BJ (cell line): ENCODE measurements around the gene SH3RF3. TPM values are rescaled to one million over a fixed set of nuclear protein-coding genes. Genes with fewer than 3 reads are reported as not detected.
A peak's percentile ranks its signal among the peaks of the same experiment; 100 is the strongest.

Experiments used
- CTCF ChIA-PET: fragments of 350-600 bp; formaldehyde crosslinking; extraction: SDS; loops from one replicate; lab custom pipeline; 2021; ENCODE audit warnings: antibody characterized with exemption, inconsistent platforms; lab: Yijun Ruan, JAX
- POLR2A ChIA-PET: fragments of 300-600 bp; sonication (Branson Sonifier 250); formaldehyde crosslinking; extraction: SDS; loops from one replicate; lab custom pipeline; 2021; ENCODE audit warnings: antibody characterized with exemption; lab: Charles Lee
- DNase-seq: peaks from one replicate; pipeline ENCODE4 v3.0.0-alpha.2; 2011; ENCODE audit warnings: low read depth
- H3K27me3 ChIP-seq: 2 replicates; pipeline ENCODE4 v1.6.0; 2011; ENCODE audit warnings: low read length; ENCODE audit not compliant: control insufficient read depth, insufficient read depth
- H3K36me3 ChIP-seq: 2 replicates; pipeline ENCODE4 v1.5.1; 2011; ENCODE audit warnings: low read length; ENCODE audit not compliant: control insufficient read depth, insufficient read depth
- H3K4me3 ChIP-seq: 2 replicates; pipeline ENCODE4 v1.5.1; 2011; ENCODE audit warnings: low read depth, mild to moderate bottlenecking, control low read depth, low read length
- polyA plus RNA-seq: library from polyadenylated mRNA; depleted of rRNA; stranded (reverse); fragments of >200 nt; gene quantifications from 2 replicates; pipeline ENCODE4 v1.2.3, GENCODE V29; 2011
- TF ChIP-seq, protein P1 (sequence below): IDR thresholded peaks from 2 replicates; pipeline ENCODE4 v1.5.1; 2011; ENCODE audit warnings: low read depth, mild to moderate bottlenecking, control low read depth, inconsistent platforms, low read length, moderate library complexity; ENCODE audit not compliant: insufficient read depth

Gene SH3RF3
- polyA plus RNA-seq, 1 experiment = 3.6 TPM

DNA sequence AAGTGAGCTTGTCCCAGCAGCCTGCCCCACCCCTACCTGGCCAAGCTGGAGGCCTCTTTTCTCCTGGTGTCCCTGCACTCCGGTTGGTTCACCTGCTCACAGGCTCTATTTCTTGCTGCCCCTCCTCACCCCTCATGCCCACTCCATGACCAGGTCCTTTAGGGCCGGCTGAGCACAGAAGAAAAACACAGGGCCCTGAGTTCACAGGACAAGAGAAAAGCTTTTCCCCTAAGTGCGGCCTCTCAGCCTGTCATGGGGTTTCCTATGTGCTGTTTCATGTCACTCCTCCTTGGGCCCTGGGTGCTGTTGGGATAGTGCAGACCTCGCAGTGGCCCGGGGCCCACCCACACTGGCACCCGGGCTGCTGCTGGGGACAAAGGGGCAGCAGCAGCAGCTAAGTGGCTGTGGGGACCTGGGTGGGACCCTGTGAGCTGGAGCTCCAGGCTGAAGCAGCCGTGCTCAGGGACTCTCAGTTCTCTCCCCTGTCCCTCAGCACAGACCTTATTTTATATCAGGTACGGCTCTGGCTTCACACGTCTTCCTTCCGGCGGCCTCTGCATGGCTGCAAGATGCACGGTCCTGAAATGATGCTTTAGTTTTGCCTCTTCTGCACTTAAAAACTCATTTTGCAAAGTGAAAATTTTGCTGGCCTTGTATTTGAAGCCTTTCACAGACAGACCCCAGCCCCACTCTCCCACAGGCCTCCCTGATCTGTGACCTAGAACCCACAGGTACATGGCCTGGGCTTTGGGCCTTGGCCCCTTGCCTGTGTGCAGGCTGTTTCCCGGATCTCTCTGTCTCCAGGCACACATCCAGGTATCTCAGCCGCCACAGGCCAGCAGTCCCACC, 71.8 kb downstream of the SH3RF3 start:
- CTCF ChIA-PET = no interaction called here

DNA sequence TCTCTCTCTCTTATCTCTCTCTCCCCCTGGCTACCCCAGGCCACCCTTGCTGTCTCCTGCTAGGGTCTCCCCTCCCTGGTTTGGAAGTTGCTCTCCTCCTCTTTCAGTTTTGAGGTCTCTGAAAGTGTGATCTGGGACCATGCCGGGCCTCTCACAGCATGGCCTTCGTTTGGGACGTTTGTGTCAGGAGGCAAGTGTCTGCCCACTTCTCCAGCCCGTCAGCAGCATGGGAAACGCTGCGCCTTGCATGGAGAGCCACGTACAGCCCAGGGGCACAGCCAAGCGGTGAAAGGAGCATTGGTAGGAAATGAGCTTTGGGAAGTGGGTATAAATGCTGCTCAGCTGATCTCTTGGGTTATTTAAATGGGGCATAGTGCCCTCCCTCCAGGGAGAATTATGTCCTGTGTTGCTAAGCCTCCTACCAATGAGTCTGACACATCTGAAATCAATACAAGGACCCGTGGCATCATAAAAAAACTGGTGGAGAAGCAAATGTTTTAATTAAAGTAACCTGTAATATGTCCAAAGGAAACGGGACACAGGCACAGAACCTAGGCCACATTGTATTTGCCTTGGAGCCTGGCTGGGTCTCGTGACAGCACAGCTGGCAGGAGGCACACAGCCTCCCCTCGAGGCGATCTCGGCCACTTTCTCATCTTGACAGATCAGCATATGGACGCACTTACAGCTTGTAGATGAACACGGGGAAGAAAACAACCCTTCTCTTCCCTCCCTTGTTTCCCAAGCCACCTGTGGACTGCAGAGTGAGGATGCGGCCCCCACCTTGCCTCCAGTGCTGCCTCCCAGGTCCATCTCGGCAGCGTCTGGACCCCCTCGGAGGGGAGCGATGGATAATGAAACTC, 72.7 kb downstream of the SH3RF3 start:
- no peak for DNase-seq
- Histone ChIP-seq H3K36me3 (no peaks in the 10 kb centered on the region), H3K4me3 (no peak overlapping the region), H3K27me3 (no peaks in the 10 kb centered on the region)
- ChIA-PET CTCF (no interaction called here), POLR2A (no interaction called here)
- TF ChIP-seq, protein P1, sequence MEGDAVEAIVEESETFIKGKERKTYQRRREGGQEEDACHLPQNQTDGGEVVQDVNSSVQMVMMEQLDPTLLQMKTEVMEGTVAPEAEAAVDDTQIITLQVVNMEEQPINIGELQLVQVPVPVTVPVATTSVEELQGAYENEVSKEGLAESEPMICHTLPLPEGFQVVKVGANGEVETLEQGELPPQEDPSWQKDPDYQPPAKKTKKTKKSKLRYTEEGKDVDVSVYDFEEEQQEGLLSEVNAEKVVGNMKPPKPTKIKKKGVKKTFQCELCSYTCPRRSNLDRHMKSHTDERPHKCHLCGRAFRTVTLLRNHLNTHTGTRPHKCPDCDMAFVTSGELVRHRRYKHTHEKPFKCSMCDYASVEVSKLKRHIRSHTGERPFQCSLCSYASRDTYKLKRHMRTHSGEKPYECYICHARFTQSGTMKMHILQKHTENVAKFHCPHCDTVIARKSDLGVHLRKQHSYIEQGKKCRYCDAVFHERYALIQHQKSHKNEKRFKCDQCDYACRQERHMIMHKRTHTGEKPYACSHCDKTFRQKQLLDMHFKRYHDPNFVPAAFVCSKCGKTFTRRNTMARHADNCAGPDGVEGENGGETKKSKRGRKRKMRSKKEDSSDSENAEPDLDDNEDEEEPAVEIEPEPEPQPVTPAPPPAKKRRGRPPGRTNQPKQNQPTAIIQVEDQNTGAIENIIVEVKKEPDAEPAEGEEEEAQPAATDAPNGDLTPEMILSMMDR = peak; percentile 20; the same call in 1 of the 2 replicates

More for the DNA sequence above, 71.8 kb downstream of the SH3RF3 start:
- no peak for DNase-seq
- TF ChIP-seq, protein P1 = no peak
- Histone ChIP-seq H3K4me3 (no peak overlapping the region), H3K36me3 (no peaks in the 10 kb centered on the region), H3K27me3 (no peaks in the 10 kb centered on the region)
- POLR2A ChIA-PET = no interaction called here

DNA sequence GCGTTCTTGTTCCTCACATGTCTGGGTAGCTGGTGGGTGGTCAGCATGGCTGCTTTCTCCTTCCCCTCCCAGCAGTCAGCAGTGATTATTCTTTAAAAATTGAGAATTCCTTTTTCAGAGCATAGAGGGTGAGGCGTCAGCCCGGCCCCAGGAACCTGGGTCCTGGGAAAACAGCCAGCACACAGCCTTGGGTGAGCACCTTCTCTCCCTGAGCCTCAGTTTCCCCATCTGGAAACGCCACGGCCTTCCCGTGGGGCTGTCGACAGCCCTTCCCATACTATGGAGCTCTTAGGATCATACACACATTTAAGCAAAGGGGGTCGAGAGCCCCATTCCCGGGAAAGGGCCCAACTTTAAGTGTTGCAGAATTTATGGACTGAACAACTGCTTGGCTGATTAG, 73.5 kb downstream of the SH3RF3 start:
- CTCF ChIA-PET = no interaction called here
- H3K4me3 ChIP-seq = no peak overlapping the region
- TF ChIP-seq, protein P1 = no peak

DNA sequence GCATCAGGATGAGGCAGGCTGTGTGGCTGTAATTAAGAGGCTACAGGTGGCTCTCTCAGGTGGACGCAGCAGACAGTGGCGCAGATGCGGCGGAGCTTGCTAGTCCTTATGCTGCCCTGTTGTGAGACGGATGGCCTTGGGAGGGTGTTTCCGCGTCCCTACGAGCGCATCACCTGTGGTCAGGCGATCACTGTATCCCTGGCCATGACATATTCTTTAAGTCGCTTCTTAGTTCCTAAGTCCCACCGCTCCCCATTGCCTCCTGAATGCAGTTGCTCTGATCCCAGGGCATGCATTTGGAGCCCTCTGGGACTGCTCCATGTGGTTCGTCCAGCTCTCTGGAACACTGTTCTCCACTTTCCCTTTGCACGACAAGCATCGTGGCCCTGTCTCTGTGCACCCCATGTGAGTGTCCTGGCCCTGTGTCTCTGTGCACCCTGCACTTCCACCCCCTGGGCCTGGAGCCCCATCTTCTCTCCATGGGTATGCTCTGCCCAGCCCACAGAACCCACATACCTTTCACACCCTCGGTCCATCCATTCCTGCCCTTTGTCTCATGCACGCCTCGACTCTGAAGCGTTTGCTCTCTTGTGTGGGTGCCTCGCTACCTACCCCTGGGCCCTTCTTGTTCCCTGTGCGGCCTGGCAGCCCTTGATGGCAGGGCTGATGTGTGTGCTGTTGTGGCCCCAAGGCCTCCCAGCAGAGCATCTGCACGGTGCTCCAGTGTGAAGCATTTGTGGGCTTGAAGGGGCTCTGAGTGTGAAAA, 74.4 kb downstream of the SH3RF3 start:
- no peak for DNase-seq
- CTCF ChIA-PET = no interaction called here
- no peak overlapping the region for H3K4me3 ChIP-seq
- POLR2A ChIA-PET = no interaction called here
- H3K36me3 ChIP-seq = no peaks in the 10 kb centered on the region
- no peaks in the 10 kb centered on the region for H3K27me3 ChIP-seq
- TF ChIP-seq, protein P1 = no peak

More for the DNA sequence above, 73.5 kb downstream of the SH3RF3 start:
- no peak for DNase-seq
- Histone ChIP-seq H3K27me3 (no peaks in the 10 kb centered on the region), H3K36me3 (no peaks in the 10 kb centered on the region)
- POLR2A ChIA-PET = no interaction called here
